Adrenal gland (tissue), 12 donors: ENCODE measurements around the gene PRRT2. TPM values are rescaled to one million over a fixed set of nuclear protein-coding genes. Genes with fewer than 3 reads are reported as not detected.

Experiments used
- DNase-seq, 7 donors: peaks; one replicate each; pipeline ENCODE4 v3.0.0-alpha.2; 2019 to 2020
- H3K27ac ChIP-seq, 5 donors: fragments of 200-600 bp; sonication (generic) in 4 of 5; 1 replicate in 3 of 5; 2 replicates in 2 of 5; pipeline versions ENCODE4 v1.5.1 to v1.8.0; 2016 to 2020; ENCODE audit warnings: mild to moderate bottlenecking in 1 of 5
- H3K27me3 ChIP-seq: fragments of 200-600 bp; 2 replicates; pipeline ENCODE4 v1.8.0; 2021
- H3K36me3 ChIP-seq, 2 donors: fragments of 200-600 bp; replicated peaks in 1 of 2; 1 replicate in 1 of 2; 2 replicates in 1 of 2; pipeline versions ENCODE4 v1.5.1 to v1.8.0; 2018 to 2022
- H3K4me1 ChIP-seq, 2 donors: fragments of 200-600 bp; replicated peaks in 1 of 2; 1 replicate in 1 of 2; 2 replicates in 1 of 2; pipeline versions ENCODE4 v1.5.1 to v1.8.0; 2018 to 2021
- H3K4me3 ChIP-seq, 4 donors: fragments of 200-600 bp; sonication (generic) in 3 of 4; one replicate each; pipeline ENCODE4 v1.5.1; 2016 to 2018
- H3K9me3 ChIP-seq, 3 donors: fragments of 200-600 bp; sonication (generic) in 1 of 3; replicated peaks in 1 of 3; 1 replicate in 2 of 3; 2 replicates in 1 of 3; pipeline versions ENCODE4 v1.5.1 to v1.8.0; 2016 to 2021
- POLR2A ChIP-seq, 2 donors: fragments of 450-650 bp; IDR thresholded peaks; one replicate each; pipeline ENCODE4 v1.6.1; 2017; ENCODE audit warnings: antibody characterized with exemption in 2 of 2, mild to moderate bottlenecking in 2 of 2, moderate library complexity in 1 of 2
- WGBS, 4 donors: extraction: QIAGEN DNeasy Blood & Tissue Kit in 2 of 4; methylation state at CpG; one replicate each; pipeline versions ENCODE4 v1.1.5 to v1.1.7; 2013 to 2017; 5-methylcytosine and 5-hydroxymethylcytosine counted together
- intact Hi-C, 2 donors: fragments of 100-400 bp; cut with DNase I; formaldehyde crosslinking; loops; one replicate each; pipeline versions ENCODE4 v1.14.1 to v1.15.0; 2022 to 2023
- polyA plus RNA-seq, 3 donors: library from polyadenylated mRNA; stranded (reverse); fragments of 200-250 nt in 2 of 3; fragments of 350-450 nt in 1 of 3; fragmentation: Illumina TruSeq in 1 of 3; extraction: RNeasy Lipid Tissue Mini Kit (QIAGEN cat#74804) in 1 of 3; gene quantifications; one replicate each; pipeline ENCODE4 v1.2.3, GENCODE V29; 2013 to 2014
- total RNA-seq, 9 donors: library from RNA; depleted of rRNA in 4 of 9; stranded (reverse); fragments of >200 nt in 4 of 9; fragments of 120-200 nt in 1 of 9; fragmentation: NEBNext Ultra II Directional in 1 of 9; extraction: Animal tissue kit (Norgen Biotek cat#: 25700) in 1 of 9; gene quantifications; one replicate each; pipeline versions ENCODE4 v1.1.0 to v1.2.4, GENCODE V29; 2013 to 2023
- TF ChIP-seq, protein P1 (sequence below), 6 experiments: fragments of 450-650 bp in 4 of 6; fragments of 200-600 bp in 2 of 6; sonication (generic) in 1 of 6; IDR thresholded peaks; 1 replicate in 5 of 6; 2 replicates in 1 of 6; pipeline versions ENCODE4 v1.5.1 to v1.8.0; 2016 to 2021; ENCODE audit warnings: antibody characterized with exemption in 6 of 6, mild to moderate bottlenecking in 2 of 6, moderate library complexity in 1 of 6
- donor health status: healthy with polysubstance abuse.
- donor health status: Bipolar disorder and iron deficiency.
- donor health status: DM: yes; HTN: yes; CAD: no.
- donor health status: DM: no; HTN: no; CAD: no.
- donor health status: DM: no; HTN: no; CAD: no.
- donor health status: DM: yes; HTN: yes; CAD: no.

Gene PRRT2
- total and polyA plus RNA-seq, 12 donors: 0.97 to 32.0 (median 2.4) TPM; not detected in 1

DNA sequence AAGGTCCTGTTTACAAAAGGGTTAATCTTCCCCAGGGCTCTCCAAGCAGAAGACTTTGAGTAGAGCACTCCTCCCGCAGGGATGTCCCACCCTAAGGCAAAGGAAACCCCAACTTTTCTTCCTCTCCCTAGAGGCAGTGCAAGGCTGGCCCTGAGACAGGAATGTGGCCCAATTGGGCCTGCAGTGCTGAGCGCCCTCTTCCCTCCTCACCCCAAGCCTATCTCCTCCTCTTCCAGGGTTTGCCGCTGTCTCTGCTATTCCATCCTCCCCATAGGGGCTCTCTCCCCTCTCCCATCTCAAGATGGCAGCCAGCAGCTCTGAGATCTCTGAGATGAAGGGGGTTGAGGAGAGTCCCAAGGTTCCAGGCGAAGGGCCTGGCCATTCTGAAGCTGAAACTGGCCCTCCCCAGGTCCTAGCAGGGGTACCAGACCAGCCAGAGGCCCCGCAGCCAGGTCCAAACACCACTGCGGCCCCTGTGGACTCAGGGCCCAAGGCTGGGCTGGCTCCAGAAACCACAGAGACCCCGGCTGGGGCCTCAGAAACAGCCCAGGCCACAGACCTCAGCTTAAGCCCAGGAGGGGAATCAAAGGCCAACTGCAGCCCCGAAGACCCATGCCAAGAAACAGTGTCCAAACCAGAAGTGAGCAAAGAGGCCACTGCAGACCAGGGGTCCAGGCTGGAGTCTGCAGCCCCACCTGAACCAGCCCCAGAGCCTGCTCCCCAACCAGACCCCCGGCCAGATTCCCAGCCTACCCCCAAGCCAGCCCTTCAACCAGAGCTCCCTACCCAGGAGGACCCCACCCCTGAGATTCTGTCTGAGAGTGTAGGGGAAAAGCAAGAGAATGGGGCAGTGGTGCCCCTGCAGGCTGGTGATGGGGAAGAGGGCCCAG lies 1.0 kb downstream of the PRRT2 start:
- H3K9me3 ChIP-seq: no peaks in the 10 kb centered on the region
- H3K36me3 ChIP-seq: peaks cover 0 to 21% of the 10 kb centered on the region in 2 donors
- 58 to 84% (median 74%) methylated on average over 5 to 9 of the region's 9 CpGs for WGBS, 4 donors
- DNase-seq: peak in 1 of 7 donors; percentile 29
- H3K27ac ChIP-seq: peak overlapping the region in 2 of 5 donors; percentile 90 to 97
- H3K27me3 ChIP-seq: no peaks in the 10 kb centered on the region
- TF ChIP-seq, protein P1, sequence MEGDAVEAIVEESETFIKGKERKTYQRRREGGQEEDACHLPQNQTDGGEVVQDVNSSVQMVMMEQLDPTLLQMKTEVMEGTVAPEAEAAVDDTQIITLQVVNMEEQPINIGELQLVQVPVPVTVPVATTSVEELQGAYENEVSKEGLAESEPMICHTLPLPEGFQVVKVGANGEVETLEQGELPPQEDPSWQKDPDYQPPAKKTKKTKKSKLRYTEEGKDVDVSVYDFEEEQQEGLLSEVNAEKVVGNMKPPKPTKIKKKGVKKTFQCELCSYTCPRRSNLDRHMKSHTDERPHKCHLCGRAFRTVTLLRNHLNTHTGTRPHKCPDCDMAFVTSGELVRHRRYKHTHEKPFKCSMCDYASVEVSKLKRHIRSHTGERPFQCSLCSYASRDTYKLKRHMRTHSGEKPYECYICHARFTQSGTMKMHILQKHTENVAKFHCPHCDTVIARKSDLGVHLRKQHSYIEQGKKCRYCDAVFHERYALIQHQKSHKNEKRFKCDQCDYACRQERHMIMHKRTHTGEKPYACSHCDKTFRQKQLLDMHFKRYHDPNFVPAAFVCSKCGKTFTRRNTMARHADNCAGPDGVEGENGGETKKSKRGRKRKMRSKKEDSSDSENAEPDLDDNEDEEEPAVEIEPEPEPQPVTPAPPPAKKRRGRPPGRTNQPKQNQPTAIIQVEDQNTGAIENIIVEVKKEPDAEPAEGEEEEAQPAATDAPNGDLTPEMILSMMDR (IDR thresholded peaks at IDR 0.05): no peak
- TF ChIP-seq POLR2A (IDR thresholded peaks at IDR 0.05): no peak
- peaks cover 37 to 65% of the 10 kb centered on the region in 2 donors for H3K4me1 ChIP-seq
- H3K4me3 ChIP-seq: peak overlapping the region in 1 of 4 donors; percentile 59
- intact Hi-C loops: no loop called here

DNA sequence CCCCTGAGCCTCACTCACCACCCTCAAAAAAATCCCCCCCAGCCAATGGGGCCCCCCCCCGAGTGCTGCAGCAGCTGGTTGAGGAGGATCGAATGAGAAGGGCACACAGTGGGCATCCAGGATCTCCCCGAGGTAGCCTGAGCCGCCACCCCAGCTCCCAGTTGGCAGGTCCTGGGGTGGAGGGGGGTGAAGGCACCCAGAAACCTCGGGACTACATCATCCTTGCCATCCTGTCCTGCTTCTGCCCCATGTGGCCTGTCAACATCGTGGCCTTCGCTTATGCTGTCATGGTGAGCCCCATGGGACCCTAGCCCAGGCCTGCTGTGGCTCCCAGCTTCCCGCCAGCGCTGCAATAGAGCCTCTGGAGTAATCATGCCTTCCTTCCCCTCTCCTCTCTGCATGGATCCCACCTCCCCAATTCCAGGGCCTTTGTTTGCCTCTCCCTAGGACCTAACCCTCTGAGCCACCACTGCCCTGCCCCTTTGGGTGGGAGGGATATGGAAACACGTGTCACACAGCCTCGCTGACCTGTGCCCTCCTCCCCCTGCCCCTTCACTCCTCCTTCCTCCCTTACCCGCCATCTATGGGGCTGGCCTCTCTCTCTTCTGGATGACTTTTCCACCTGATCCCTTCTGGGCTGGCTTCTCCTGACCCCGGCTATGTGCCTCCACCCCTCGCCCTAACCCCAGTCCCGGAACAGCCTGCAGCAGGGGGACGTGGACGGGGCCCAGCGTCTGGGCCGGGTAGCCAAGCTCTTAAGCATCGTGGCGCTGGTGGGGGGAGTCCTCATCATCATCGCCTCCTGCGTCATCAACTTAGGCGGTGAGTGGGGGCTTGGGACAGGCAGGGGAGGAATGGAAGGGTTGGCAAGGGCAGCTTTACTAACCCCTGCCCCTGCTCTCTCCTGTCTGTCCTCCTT lies 1.9 kb downstream of the PRRT2 start:
- no peaks in the 10 kb centered on the region for H3K27me3 ChIP-seq
- DNase-seq: peak in 4 of 7 donors; percentile 25 to 50 (median 39)
- peak overlapping the region in 2 of 5 donors; percentile 21 to 97 for H3K27ac ChIP-seq
- intact Hi-C loops: no loop called here
- no peaks in the 10 kb centered on the region for H3K9me3 ChIP-seq
- peaks cover 0 to 25% of the 10 kb centered on the region in 2 donors for H3K36me3 ChIP-seq
- peaks cover 28 to 63% of the 10 kb centered on the region in 2 donors for H3K4me1 ChIP-seq
- TF ChIP-seq POLR2A (IDR thresholded peaks at IDR 0.05): no peak
- TF ChIP-seq, protein P1 (IDR thresholded peaks at IDR 0.05): no peak
- no peak overlapping the region for H3K4me3 ChIP-seq
- 72 to 80% (median 78%) methylated on average over 17 to 24 of the region's 24 CpGs for WGBS, 4 donors

DNA sequence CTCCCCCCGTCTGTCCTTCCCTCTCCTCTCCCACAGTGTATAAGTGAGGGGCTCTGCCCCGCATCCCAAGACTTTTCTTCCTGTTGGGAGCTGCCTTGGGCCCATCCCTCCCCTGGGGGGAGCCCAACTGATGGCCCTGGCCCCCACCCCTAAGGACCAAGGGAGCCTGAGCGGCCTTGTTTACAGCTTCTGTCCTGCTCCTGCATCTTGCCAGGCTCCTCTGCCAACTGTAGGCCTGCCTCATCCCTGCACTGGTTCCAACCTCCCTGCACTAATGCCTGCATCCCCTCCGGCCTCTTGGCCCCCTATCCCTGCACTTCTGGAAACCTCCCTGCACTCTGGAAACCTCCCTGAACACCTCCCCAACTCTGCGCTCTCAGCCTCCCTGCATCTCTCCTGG lies 2.6 kb downstream of the PRRT2 start:
- H3K36me3 ChIP-seq: peaks cover 0 to 24% of the 10 kb centered on the region in 2 donors
- H3K4me3 ChIP-seq: no peak overlapping the region
- peak overlapping the region in 1 of 5 donors; percentile 97 for H3K27ac ChIP-seq
- H3K27me3 ChIP-seq: no peaks in the 10 kb centered on the region
- intact Hi-C loops: no loop called here
- no peak for TF ChIP-seq POLR2A (IDR thresholded peaks at IDR 0.05)
- TF ChIP-seq, protein P1 (IDR thresholded peaks at IDR 0.05): no peak
- 77 to 94% (median 86%) methylated on average over 5 of the region's 5 CpGs for WGBS, 4 donors
- H3K9me3 ChIP-seq: no peaks in the 10 kb centered on the region
- peak in 3 of 7 donors; percentile 13 to 59 (median 19) for DNase-seq
- peaks cover 21 to 63% of the 10 kb centered on the region in 2 donors for H3K4me1 ChIP-seq
